Caco-2 (cell line): ENCODE results near the gene ZPBP. TPM values are rescaled to one million over a fixed set of nuclear protein-coding genes. Genes with fewer than 3 reads are reported as not detected.

Experiments used
- BruUV-seq: library from RNA; stranded (reverse); fragments of 400-500 nt; replicated peaks from 2 replicates; lab custom pipeline; 2021; lab: Mats Ljungman, UMichigan
- CTCF ChIA-PET: fragments of 300-600 bp; sonication (Branson Sonifier 250); formaldehyde crosslinking; loops from one replicate; lab custom pipeline; 2022; ENCODE audit warnings: antibody characterized with exemption; lab: Charles Lee
- POLR2A ChIA-PET: fragments of 300-600 bp; sonication (Branson Sonifier 250); formaldehyde crosslinking; loops from one replicate; lab custom pipeline; 2022; ENCODE audit warnings: antibody characterized with exemption; lab: Charles Lee
- DNase-seq, 2 experiments: peaks; one replicate each; pipeline versions ENCODE4 v3.0.0 to v3.0.0-alpha.2; 2020 to 2022
- H3K27me3 ChIP-seq: replicated peaks from 2 replicates; pipeline ENCODE4 v1.6.0; 2011; ENCODE audit warnings: low read length; ENCODE audit not compliant: control insufficient read depth, insufficient read depth
- H3K36me3 ChIP-seq: 2 replicates; pipeline ENCODE4 v1.5.1; 2011; ENCODE audit warnings: low read length; ENCODE audit not compliant: control insufficient read depth, insufficient read depth
- H3K4me1 ChIP-seq: fragments of 250-450 bp; sonication (Bioruptor Pico); 2 replicates; pipeline ENCODE4 v1.5.1; 2020; ENCODE audit warnings: mild to moderate bottlenecking
- H3K4me3 ChIP-seq: 2 replicates; pipeline ENCODE4 v1.5.1; 2011; ENCODE audit warnings: low read depth, mild to moderate bottlenecking, control low read depth, low read length
- H3K9me3 ChIP-seq: fragments of 250-450 bp; sonication (Bioruptor Pico); 2 replicates; pipeline ENCODE4 v1.5.1; 2020; ENCODE audit warnings: mild to moderate bottlenecking, moderate library complexity
- H3K27ac Mint-ChIP-seq: one replicate; pipeline ENCODE4 v1.8.0; 2022; ENCODE audit warnings: mixed read lengths; ENCODE audit not compliant: unreplicated experiment
- H3K27me3 Mint-ChIP-seq: one replicate; pipeline ENCODE4 v1.8.0; 2022; ENCODE audit warnings: mixed read lengths; ENCODE audit not compliant: insufficient read depth, unreplicated experiment
- H3K36me3 Mint-ChIP-seq: one replicate; pipeline ENCODE4 v1.8.0; 2022; ENCODE audit warnings: mild to moderate bottlenecking, mixed read lengths; ENCODE audit not compliant: insufficient read depth, unreplicated experiment
- H3K4me1 Mint-ChIP-seq: one replicate; pipeline ENCODE4 v1.8.0; 2022; ENCODE audit warnings: low read depth, mixed read lengths; ENCODE audit not compliant: unreplicated experiment
- H3K4me3 Mint-ChIP-seq: one replicate; pipeline ENCODE4 v1.8.0; 2022; ENCODE audit warnings: mild to moderate bottlenecking, moderate library complexity, mixed read lengths; ENCODE audit not compliant: unreplicated experiment
- H3K9me3 Mint-ChIP-seq: one replicate; pipeline ENCODE4 v1.8.0; 2022; ENCODE audit warnings: mixed read lengths; ENCODE audit not compliant: unreplicated experiment
- intact Hi-C: fragments of 100-400 bp; cut with micrococcal nuclease; formaldehyde crosslinking; loops from one replicate; pipeline ENCODE4 v1.10.0; 2022; ENCODE audit not compliant: unreplicated experiment
- total RNA-seq: library from RNA; stranded (reverse); gene quantifications from 2 replicates; pipeline ENCODE4 v1.2.3, GENCODE V29; 2022
- TF ChIP-seq, protein P1 (sequence below), 2 experiments: fragments of 200-600 bp in 1 of 2; IDR thresholded peaks; 1 replicate in 1 of 2; 2 replicates in 1 of 2; pipeline versions ENCODE4 v1.5.1 to v1.8.0; 2011 to 2022; ENCODE audit warnings: antibody characterized with exemption in 1 of 2, control low read depth in 1 of 2, inconsistent platforms in 1 of 2, low read depth in 1 of 2, low read length in 1 of 2, mild to moderate bottlenecking in 1 of 2, moderate library complexity in 1 of 2; ENCODE audit not compliant: insufficient read depth in 1 of 2, severe bottlenecking in 1 of 2, unreplicated experiment in 1 of 2

Gene ZPBP
- total RNA-seq, 1 experiment from 2014 or later, result not detected

DNA sequence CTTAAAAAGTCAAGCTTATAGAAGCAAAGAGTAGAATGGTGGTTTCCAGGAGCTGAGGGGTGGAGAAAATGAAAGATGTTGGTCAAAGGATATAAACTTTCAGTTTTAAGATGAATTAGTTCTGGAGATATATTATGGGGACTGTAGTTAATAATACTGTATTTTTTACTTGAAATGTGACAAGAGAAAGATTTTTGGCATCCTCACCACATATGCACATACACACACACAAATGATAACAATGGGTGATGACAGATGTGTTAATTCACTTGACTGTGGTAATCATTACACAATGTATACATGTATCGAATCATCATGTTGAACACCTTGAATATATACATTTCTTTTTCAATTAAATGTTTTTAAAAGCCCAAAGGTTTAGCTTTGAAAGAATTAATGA, 32.7 kb upstream of the ZPBP start:
- POLR2A ChIA-PET, result no interaction called here
- Histone ChIP-seq H3K4me3 (no peak overlapping the region), H3K4me1 (no peaks in the 10 kb centered on the region), H3K27me3 (no peaks in the 10 kb centered on the region), H3K9me3 (no peaks in the 10 kb centered on the region), H3K36me3 (no peaks in the 10 kb centered on the region)
- no peak overlapping the region for H3K27ac Mint-ChIP-seq
- CTCF ChIA-PET, result no interaction called here
- H3K4me1 Mint-ChIP-seq, result no peaks in the 10 kb centered on the region
- intact Hi-C loops, result no loop called here
- TF ChIP-seq, protein P1, sequence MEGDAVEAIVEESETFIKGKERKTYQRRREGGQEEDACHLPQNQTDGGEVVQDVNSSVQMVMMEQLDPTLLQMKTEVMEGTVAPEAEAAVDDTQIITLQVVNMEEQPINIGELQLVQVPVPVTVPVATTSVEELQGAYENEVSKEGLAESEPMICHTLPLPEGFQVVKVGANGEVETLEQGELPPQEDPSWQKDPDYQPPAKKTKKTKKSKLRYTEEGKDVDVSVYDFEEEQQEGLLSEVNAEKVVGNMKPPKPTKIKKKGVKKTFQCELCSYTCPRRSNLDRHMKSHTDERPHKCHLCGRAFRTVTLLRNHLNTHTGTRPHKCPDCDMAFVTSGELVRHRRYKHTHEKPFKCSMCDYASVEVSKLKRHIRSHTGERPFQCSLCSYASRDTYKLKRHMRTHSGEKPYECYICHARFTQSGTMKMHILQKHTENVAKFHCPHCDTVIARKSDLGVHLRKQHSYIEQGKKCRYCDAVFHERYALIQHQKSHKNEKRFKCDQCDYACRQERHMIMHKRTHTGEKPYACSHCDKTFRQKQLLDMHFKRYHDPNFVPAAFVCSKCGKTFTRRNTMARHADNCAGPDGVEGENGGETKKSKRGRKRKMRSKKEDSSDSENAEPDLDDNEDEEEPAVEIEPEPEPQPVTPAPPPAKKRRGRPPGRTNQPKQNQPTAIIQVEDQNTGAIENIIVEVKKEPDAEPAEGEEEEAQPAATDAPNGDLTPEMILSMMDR (IDR thresholded peaks at IDR 0.05; ENCODE audit: insufficient read depth in 1 of 2, low read depth in 1 of 2, low read length in 1 of 2, severe bottlenecking in 1 of 2, unreplicated experiment in 1 of 2), result no peak
- H3K4me3 Mint-ChIP-seq, result no peak overlapping the region
- H3K27me3 Mint-ChIP-seq, result no peaks in the 10 kb centered on the region
- no peaks in the 10 kb centered on the region for H3K9me3 Mint-ChIP-seq
- BruUV-seq, result no TSS peak
- H3K36me3 Mint-ChIP-seq, result no peaks in the 10 kb centered on the region
- no peak for DNase-seq

DNA sequence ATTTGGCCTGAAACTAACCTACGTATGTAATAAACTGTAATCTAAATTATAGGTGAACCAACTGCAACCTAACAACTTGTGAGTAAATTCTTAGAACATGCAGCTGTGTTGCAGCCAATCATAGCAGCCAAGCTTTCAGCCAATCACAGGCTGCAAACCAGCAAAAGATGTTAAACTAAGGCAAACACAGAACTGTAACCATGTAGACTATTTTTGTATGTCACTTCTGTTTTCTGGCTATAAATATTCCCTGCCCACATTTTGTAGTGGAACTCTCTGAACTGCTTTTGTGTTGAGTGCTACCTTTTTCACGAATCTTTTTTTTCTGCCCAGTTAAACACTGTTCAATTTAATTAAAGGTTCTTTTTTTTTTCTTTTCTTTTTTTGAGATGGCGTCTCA, 28.2 kb upstream of the ZPBP start:
- ChIA-PET POLR2A (no interaction called here), CTCF (interaction anchor here (0.9 kb wide), 1 partner anchor 29 kb away, joined by 3 read pairs; no protein-coding TSS in a partner anchor)
- Mint-ChIP-seq H3K4me3 (no peak overlapping the region), H3K9me3 (no peaks in the 10 kb centered on the region), H3K27ac (no peak overlapping the region), H3K36me3 (no peaks in the 10 kb centered on the region), H3K4me1 (no peaks in the 10 kb centered on the region), H3K27me3 (peaks cover 2% of the 10 kb centered on the region)
- no peaks in the 10 kb centered on the region for H3K36me3 ChIP-seq
- TF ChIP-seq, protein P1 (IDR thresholded peaks at IDR 0.05; ENCODE audit: insufficient read depth in 1 of 2, low read depth in 1 of 2, low read length in 1 of 2, severe bottlenecking in 1 of 2, unreplicated experiment in 1 of 2), result no peak
- H3K4me3 ChIP-seq, result no peak overlapping the region
- H3K27me3 ChIP-seq, result no peaks in the 10 kb centered on the region
- H3K9me3 ChIP-seq, result no peaks in the 10 kb centered on the region
- H3K4me1 ChIP-seq, result no peaks in the 10 kb centered on the region
- DNase-seq, result no peak
- intact Hi-C loops, result no loop called here
- BruUV-seq, result no TSS peak

- TF ChIP-seq, protein P1 (IDR thresholded peaks at IDR 0.05; ENCODE audit: insufficient read depth in 1 of 2, low read depth in 1 of 2, low read length in 1 of 2, severe bottlenecking in 1 of 2, unreplicated experiment in 1 of 2), result peak; percentile 24 to 45
- ChIA-PET CTCF (interaction anchor here (0.9 kb wide), 1 partner anchor 27 kb away, joined by 3 read pairs; no protein-coding TSS in a partner anchor), POLR2A (no interaction called here)
- BruUV-seq, result no TSS peak
- Histone ChIP-seq H3K4me1 (no peaks in the 10 kb centered on the region), H3K4me3 (no peak overlapping the region), H3K9me3 (no peaks in the 10 kb centered on the region), H3K27me3 (no peaks in the 10 kb centered on the region), H3K36me3 (no peaks in the 10 kb centered on the region)
- H3K27ac Mint-ChIP-seq, result no peak overlapping the region
- no peaks in the 10 kb centered on the region for H3K9me3 Mint-ChIP-seq
- peak in 1 of 2 experiments; percentile 41 for DNase-seq
- H3K27me3 Mint-ChIP-seq, result peaks cover 2% of the 10 kb centered on the region
- no peaks in the 10 kb centered on the region for H3K36me3 Mint-ChIP-seq
- H3K4me1 Mint-ChIP-seq, result no peaks in the 10 kb centered on the region
- intact Hi-C loops, result no loop called here
- H3K4me3 Mint-ChIP-seq, result no peak overlapping the region
These were observed 27.0 kb upstream of the ZPBP start for GRCh38 chr7:50119815-50120637.
